Peyer's patch (tissue), 4 donors: ENCODE data around the gene ARF1.

Experiments used
- POLR2A ChIP-seq, 2 donors: fragments of 450-650 bp; IDR thresholded peaks; one replicate each; pipeline ENCODE4 v1.5.1; 2017; ENCODE audit warnings: antibody characterized with exemption in 2 of 2, mild to moderate bottlenecking in 2 of 2, moderate library complexity in 2 of 2
- TF ChIP-seq, protein P1 (sequence below), 6 experiments: fragments of 450-650 bp in 4 of 6; fragments of 200-600 bp in 2 of 6; sonication (generic) in 1 of 6; IDR thresholded peaks; one replicate each; pipeline ENCODE4 v1.5.1; 2017 to 2019; ENCODE audit warnings: antibody characterized with exemption in 6 of 6, mild to moderate bottlenecking in 3 of 6, moderate library complexity in 1 of 6

DNA sequence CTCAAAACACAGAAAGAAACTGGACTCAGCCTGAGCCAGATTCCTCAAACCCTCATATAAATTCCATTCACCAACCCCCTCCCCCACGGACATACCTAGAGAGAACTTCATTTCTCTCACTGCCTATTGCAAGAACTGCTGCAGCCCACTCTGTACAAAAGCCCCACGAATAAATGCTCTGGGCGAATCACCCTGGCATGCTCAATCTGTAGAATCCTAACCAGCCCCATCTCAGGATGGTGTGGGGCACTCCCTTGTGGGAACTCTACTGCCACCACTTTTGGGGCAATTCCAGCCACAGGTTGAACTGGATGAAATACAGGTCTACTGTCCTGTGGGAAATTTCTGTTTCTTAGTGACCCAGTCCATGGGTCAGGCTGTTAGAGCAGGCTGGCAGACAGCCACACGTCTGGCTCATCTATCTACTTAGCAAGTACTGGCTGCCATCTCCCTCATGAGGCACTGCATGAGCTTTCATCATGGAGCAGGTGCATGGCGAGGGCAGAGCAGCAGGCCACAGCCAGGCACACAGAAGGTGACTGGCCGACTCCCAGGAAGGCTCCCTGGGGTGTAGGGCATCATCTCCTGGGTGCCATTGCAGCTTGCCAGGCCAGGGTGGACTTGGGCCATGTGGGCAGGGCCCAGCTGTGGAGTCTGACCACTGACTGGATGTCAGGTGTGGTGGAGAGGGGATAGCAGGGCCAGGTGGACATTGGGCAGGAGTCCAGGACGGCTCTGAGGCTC, 22.2 kb downstream of the ARF1 start:
- TF ChIP-seq, protein P1, sequence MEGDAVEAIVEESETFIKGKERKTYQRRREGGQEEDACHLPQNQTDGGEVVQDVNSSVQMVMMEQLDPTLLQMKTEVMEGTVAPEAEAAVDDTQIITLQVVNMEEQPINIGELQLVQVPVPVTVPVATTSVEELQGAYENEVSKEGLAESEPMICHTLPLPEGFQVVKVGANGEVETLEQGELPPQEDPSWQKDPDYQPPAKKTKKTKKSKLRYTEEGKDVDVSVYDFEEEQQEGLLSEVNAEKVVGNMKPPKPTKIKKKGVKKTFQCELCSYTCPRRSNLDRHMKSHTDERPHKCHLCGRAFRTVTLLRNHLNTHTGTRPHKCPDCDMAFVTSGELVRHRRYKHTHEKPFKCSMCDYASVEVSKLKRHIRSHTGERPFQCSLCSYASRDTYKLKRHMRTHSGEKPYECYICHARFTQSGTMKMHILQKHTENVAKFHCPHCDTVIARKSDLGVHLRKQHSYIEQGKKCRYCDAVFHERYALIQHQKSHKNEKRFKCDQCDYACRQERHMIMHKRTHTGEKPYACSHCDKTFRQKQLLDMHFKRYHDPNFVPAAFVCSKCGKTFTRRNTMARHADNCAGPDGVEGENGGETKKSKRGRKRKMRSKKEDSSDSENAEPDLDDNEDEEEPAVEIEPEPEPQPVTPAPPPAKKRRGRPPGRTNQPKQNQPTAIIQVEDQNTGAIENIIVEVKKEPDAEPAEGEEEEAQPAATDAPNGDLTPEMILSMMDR (IDR thresholded peaks at IDR 0.05), result no peak
- TF ChIP-seq POLR2A (IDR thresholded peaks at IDR 0.05), result no peak
